IPS-NIHi11 (cell line): ENCODE measurements around the gene ITSN1.
"Not testable (repeated sequence)": the region's sequence is repeated elsewhere in the genome, so short reads cannot be mapped to it uniquely, and the experiment has no call there.

Experiments
- DNase-seq: peaks from one replicate; pipeline ENCODE4 v3.0.0; 2012; ENCODE audit warnings: mixed read lengths, low spot score

The ITSN1 gene

DNA sequence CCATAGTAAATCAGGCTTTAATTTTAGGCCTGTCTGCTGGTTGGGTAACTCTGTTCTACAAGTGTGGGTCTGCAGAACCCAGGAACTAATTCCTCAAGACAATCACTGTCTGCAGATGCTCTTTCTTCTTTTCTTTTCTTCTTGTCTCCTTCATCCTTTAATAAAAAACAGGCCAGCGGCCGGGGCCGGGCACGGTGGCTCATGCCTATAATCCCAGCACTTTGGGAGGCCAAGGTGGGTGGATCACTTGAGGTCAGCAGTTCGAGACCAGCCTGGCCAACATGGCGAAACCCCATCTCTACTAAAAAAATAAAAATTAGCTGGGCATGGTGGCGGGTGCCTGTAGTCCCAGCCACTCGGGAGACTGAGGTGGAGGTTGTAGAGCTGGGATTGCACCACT lies 220.9 kb downstream of the ITSN1 start:
- not testable (repeated sequence) for DNase-seq

DNA sequence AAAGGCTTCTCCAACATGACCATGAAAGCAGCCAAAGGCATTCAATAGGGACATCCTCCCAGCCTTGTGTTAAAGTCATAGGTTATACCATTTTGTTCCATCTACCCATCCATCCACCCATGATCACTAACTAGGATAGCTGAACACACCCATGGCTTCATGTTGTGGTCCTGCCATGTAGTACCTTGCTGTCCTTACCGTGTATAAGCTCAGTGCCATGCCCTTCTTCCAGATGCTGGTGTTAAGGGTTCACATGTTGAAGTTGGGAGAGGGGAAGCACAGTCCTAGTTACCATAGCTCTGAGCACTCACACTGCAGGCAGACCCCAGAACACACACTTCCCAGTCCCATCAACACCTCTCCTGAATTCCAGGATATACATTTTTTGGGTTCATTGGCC lies 221.8 kb downstream of the ITSN1 start:
- no peak for DNase-seq

DNA sequence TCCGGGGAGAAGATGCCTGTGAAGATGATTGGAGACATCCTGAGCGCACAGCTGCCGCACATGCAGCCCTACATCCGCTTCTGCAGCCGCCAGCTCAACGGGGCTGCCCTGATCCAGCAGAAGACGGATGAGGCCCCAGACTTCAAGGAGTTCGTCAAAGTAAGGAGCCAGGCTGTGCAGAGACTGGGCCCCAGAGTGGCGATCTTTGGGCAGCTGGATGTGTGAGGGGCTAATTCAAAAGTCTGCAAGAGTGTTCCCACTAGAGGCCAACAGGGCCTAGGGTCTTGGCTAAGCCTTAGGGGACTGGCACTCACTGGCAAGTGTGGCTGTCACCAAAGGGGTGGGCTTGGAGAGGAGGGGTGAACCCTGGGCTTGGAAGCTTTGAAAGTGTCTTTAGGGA lies 222.9 kb downstream of the ITSN1 start:
- no peak for DNase-seq

DNA sequence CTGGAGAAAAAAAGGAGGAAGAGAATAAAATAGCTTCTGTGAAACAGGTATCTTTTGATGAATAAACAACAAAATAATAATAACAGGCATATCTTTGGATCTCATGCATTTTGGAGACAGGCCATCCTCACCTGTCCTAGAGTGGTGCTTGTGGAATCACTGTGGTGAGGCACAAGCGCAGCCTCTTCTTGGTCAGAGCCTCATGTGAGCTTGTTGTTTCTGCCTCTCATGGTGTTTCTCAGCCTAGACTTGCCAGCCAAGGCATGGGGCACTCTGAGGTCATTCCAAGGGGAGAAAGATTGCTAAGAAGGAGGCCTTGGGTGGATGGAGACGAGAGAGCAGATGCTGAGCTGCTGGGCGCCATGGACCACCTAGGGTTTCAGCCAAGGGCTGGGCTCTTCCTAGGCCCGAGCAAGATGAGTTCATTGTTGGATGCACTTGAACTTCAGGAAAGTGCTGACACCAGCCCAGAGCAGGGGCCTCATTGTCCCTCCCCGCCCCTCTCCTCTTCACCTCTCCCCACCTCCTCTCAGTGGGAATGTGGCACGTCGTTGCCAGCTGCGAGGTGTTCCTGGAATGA lies 223.8 kb downstream of the ITSN1 start:
- no peak for DNase-seq

DNA sequence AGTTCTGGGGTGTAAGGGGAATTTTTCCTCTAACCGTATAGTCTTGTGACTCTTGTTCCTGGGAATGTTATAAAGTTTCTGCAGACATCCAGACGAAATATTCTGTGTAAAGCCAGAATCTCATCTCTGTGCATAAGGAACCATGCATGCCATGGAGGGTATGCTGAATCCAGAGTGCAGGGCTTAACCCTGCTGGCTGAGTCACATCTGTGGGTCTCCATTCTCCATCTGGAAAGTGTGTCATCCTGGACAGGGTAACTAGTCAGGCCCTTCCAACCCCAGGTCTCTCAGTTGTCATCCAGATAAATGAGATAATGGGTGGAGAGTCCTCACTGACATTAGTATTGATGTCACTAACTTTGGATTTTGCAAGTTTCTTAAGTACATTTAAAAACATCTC lies 224.5 kb downstream of the ITSN1 start:
- DNase-seq, result no peak

DNA sequence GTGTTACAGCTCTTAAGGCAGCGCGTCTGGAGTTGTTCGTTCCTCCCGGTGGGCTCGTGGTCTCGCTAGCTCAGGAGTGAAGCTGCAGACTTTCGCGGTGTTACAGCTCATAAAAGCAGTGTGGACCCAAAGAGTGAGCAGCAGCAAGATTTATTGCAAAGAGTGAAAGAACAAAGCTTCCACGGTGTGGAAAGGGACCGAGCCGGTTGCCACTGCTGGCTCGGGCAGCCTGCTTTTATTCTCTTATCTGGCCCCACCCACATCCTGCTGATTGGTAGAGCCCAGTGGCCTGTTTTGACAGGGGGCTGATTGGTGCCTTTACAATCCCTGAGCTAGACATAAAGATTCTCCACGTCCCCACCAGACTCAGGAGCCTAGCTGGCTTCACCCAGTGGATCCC lies 225.6 kb downstream of the ITSN1 start:
- DNase-seq, result not testable (repeated sequence)

DNA sequence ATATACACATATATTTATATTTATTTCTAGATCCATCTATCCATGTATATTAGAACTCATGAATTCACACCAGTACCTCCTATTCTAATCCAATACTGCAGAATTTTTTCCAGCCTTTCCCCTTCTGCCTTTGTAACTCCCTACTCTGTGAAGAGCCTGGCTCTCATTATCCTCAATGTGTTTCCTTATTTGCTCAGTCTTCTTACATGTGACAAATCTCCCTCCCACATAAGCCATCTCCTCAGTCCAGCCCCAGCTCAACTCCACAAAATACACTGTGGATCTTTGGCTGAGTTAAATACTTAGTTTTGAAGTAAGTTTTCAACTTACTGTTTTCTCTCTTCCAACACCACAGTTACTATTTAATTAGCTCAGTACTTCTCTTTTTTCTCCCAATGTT lies 227.6 kb downstream of the ITSN1 start:
- no peak for DNase-seq

DNA sequence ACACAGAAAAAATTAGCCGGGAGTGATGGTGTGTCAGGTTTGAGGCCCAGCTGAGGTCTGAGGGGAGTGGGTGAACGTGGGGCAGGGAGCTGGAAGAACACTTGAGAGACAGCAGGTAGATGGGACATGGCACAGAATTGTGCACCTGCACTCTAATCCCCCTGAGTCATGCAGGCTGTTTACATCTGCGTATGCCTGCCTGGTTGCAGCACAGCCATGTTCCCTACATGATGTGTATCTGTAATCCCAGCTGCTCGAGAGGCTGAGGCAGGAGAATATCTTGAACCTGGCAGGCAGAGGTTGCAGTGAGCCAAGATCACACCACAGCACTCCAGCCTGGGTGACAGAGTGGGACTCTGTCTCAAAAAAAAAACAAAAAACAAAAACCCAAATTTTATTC lies 228.5 kb downstream of the ITSN1 start:
- no peak for DNase-seq

DNA sequence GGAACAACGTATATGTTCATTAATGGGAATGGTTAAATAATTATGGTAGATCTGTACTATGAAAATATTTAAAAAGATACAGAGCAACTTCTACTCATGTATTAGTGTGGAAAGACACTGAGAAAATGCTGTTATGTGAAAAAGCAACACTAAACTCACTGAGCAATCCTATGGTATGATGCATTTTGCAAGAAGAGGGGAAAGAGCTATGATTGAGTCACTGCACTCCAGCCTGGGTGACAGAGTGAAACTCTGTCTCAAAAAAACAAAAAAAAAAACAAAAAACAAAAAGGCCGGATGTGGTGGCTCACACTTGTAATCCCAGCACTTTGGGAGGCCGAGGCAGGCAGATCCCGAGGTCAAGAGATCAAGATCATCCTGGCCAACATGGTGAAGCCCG lies 228.9 kb downstream of the ITSN1 start:
- no peak for DNase-seq

DNA sequence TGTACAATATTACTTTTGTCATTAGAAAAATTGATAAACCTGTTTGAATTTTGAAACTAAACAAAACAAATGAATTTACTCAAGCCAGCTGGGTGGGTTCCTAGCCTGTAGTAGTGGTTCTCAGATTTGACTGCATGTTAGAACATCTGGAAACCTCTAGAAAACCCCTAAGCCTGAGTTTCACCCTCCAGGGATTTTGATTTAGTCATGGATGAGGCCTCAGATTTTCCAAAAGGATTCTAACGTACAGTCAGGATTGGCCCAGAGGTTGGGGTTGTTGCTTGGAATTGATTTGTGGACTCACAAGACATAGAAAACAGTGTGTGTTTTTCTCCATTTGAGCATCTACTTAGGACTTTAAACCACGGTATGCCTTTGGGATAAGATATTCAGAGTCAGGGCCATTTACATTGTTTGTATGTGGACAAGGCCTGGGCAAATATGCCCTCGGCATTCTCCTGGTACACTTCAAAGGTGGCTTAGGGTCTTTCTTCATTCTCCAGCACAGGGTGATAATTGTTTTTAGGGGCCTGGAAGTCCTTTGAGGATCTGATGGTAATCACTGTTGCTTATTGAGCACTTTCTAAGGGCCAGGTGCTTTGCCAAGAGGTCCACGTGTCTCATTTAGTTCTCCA lies 230.7 kb downstream of the ITSN1 start:
- no peak for DNase-seq

DNA sequence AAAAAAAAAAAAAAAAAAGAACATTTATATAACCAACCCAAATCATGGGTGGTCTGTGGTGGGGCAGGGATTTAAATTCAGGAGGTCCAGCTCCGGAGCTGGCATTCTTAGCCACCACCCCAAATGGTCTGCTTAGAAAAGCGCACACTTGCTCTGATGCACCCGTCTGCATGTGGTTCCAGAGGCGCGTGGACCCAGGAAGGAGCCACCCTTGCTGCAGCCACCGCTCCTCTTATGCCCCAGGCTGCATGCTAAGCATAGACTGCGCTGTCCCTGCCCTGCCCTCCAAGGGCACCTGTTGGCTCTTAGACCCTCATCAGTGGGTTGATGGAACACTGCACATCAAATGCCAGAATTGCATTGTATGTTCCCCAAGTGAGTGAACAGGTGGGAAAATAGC lies 231.9 kb downstream of the ITSN1 start:
- no peak for DNase-seq

DNA sequence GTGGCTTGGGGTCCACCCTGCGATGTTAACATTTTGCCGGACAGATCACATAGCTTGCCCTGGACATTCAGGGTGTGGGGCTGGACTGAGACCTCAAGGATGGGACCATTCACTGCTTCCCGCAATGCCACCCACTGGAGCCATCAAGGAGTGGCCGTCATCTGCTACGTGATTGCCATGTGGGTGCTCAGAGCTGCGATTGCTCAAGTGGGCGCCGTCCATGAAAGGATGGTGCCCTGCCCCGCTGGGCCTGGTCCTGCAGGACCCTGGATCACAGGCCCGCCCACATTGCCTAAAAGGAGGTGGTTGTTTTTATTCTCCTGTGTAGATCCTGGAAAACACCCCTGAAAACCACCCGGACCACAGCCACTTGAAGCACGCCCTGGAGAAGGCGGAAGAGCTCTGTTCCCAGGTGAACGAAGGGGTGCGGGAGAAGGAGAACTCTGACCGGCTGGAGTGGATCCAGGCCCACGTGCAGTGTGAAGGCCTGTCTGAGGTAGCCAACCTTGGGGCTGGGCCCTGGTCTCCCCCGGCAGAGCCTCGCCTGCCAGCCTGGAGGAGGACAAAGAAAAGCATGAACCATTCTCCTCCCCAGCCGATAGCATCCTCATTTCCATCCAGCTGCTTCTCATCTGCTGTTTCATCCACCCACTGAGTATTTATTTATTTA lies 232.9 kb downstream of the ITSN1 start:
- DNase-seq, result no peak

DNA sequence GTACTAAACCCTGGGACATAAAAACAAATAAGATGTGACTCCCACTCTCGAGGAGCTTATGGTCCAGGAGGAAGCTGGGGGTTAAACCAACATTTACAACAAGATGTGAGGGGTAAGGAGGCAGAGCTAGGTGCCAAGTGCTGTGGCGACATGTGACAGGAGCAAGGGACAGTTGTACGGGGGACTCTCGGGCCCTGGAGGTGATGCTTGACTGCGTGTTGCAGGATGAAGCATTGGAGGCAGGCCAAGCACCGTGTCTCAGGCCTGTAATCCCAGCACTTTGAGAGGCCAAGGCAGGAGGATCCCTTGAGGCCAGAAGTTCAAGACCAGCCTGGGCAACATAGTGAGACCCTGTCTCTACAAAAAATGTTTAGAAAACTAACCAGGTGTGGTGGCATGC lies 236.5 kb downstream of the ITSN1 start:
- DNase-seq, result no peak

DNA sequence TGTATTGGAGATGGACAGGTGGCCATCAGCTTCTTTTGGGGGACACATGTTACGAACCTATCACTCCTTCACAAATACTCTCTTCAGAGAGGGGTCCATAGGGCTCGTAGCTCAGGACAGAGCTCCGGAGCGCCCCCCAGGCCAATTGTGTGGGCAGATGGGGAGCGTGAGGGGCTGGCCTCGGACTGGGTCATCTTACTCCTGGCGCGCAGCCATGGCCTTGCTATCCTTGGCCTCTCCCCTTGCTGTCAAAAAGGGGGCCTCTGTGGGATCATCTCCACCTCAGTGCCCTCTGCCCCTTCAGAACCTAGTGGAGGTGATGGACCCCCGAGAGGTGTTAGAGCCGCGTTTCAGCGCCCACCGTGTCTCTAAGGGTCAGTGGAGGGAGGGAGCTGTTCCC lies 238.3 kb downstream of the ITSN1 start:
- DNase-seq, result no peak

DNA sequence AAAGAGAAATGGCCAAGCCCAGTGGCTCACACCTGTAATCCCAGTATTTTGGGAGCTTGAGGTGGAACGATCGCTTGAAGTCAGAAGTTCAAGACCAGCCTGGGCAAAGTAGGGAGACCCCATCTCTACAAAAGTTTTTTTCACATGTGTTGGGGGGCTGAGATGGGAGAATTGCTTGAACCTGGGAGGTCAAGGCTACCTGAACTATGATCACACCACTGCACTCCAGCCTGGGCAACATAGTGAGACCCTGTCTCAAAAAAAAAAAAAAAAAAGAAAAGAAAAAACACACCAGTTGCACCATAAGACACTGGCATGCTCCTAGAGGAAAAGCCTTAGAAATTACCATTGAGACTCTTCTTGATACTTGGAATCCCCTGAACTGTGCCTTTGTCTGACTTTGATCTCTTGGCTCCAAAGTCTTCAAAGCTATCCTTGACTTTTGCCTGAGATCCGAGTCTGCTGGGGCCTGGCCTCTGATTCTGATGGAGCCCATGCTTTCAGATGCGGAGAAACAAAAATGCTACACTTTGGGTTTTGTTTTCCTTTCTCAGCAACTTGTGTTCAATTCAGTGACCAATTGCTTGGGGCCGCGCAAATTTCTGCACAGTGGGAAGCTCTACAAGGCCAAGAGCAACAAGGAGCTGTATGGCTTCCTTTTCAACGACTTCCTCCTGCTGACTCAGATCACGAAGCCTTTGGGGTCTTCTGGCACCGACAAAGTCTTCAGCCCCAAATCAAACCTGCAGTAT lies 239.6 kb downstream of the ITSN1 start:
- DNase-seq, result no peak

DNA sequence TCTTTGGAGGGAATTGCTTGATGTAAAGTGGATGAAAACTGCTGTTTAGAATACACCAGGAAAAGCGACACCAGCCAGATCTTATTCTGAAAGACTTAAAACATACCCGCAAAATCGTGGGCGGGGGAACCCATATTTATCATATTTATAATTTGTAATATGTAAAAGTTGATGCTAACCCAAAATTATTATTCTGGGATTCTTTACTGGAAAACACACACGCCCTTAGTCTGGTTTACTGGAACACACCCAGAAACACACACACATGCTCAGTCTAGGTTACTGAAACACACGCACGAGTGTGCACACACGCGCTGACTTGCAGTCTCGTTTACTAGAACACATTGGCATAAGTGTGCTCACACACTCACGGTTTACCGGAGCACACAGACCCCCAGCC lies 240.8 kb downstream of the ITSN1 start:
- no peak for DNase-seq

DNA sequence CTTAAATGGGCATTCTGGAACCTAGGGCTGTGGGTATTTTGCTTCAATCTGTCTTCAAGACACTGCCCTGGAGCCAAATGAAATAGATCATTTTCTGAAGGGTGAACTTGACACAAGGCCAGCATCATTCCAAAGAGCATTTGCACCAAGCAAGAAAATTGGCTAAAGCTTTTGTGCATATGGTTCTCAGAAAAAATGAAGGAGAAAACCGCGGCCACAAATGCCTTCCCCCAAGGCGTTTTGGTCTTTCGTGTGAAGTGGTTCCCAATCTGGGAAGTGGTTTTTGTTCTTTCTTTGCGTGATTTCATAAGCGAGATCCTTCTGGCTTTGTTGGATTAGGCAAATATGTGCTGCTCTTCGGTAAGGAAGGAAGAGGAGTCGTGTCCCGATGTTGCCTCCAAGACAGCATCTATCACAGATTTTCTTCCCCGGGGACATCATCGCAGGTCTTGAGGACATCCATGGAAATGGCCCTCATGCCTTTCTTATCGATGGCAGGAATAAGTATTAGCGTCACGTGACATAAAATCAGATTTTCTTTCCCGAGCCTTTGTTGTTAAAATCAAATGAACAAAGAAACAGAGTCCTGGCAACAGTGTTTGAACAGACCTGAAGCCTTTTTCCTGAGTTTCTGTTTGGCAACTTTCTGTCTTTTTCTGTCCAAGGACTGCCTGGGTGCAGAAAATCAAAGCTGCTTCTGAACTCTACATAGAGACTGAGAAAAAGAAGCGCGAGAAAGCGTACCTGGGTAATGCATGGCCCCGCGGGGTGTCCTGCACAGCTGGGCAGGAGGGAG lies 242.3 kb downstream of the ITSN1 start:
- no peak for DNase-seq

DNA sequence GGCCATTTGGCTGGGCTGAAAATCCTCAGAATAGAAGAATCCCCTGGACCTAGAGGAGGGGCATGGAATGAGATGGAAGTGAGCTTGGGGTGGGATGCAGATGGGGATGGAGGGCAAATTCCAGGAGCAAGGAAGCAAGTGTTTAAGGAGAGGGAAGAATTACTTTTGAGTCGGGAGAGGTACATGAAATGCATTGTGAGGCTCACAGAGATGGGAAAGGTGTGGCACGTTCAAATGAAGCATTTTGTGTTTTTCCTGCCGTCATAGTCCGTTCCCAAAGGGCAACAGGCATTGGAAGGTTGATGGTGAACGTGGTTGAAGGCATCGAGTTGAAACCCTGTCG lies 242.8 kb downstream of the ITSN1 start:
- no peak for DNase-seq

DNA sequence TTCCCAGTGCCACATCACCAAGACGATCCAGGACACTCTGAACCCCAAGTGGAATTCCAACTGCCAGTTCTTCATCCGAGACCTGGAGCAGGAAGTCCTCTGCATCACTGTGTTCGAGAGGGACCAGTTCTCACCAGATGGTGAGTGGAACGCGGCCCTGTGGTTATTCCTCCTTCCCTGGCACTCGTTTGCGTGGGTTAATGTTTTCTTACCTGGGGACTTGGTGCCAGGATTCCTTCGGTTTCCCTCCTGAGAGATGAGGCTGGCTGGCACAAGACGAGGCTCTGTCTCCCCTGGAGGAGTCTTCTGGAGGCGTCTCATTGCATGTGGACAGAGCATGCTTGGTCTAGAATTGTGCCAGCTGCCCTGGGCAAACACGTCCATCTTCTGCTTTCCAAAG lies 244.0 kb downstream of the ITSN1 start:
- DNase-seq, result no peak

DNA sequence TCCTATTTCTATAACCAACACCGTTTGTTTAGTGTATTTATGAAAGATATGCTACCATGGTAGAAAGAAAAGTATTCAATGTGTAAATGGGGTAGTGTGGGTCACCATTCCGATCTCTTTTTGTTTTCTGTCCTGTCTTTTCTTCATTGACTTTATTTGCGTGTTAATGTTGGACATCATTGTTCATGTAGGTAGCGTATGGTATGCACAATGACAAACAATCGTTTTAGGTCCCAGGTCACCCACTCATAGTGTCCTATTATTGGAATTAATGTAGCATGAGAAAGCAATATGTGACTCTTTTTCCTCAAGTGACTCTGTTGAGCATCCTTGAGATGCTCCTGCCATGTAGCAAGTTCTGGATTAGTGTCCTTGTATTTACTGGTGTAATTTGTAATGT lies 247.9 kb downstream of the ITSN1 start:
- no peak for DNase-seq

DNA sequence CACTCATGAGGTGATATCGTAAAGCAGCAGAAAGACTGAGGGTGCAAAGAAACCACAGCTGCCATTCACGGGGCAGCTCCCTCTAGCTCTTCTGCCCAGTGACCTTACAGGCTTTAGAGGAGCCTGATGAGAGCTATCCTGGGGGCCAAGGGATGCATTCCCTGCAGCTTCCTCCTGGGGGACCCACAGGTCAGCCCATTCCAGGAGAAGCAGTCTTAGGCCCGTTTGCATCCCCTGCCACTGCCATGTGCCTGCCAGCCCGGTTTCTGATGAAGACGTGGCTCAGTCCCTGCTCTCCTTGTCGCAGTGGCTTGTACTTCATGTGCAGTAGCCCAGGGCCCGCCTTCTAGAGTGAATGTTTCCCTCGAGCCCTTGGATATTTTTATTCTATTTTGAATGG lies 250.6 kb downstream of the ITSN1 start:
- peak; percentile 74 for DNase-seq

DNA sequence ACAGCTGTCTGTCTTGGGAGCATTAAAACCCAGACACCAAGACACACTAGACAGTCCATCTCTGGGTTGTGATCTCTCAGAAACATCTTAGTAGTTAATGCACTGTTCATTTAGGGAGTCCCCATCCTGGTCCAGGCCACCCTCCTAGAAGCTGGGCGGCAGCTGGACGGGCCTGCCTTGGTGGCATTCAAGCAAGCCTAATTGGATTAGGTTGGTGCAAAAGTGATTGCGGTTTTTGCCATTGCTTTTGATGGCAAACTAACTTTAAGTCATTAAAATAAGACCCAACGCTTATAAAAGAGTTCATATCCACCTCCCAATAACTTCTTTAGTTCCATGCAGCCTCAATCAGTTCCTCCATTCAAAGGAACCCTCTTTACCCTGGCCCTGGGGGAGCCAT lies 251.6 kb downstream of the ITSN1 start:
- DNase-seq, result no peak
